Measurements from ENCODE around the gene CEP164.

The CEP164 gene

DNA sequence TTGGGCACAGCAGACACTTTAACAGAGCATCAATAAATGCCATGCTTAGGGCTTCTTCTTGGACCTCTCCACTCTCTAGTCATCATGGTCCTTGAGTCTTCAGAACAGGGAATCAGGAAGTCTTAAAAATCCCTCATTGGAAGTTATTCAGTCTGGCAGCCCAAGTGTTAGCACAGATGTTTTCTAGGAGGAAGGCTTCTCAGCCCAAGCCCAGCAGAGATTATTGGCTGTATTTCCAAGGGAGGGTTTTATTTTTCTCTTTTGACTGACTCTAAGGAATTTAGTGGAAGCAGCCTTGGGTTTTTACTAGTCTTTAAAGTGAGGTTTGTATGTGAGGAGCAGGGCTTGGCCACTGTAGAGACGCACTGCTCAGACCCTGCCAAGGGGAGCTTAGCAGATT, 41.9 kb downstream of the CEP164 start:
- no peak overlapping the region for H2BK5ac ChIP-seq (ENCODE audit: low read depth, low read length, poor library complexity, severe bottlenecking)
- no peak overlapping the region for H3K18ac ChIP-seq (ENCODE audit: low read depth in 1 of 2, low read length in 2 of 2)
- H4K91ac ChIP-seq (ENCODE audit: low read length), result no peak overlapping the region
- no peak overlapping the region for H2BK15ac ChIP-seq (ENCODE audit: low read depth, poor library complexity, severe bottlenecking)
- no peak overlapping the region for H3K4me2 ChIP-seq (ENCODE audit: low read length, poor library complexity, severe bottlenecking)
- H3K4me3 ChIP-seq (ENCODE audit: insufficient read depth in 1 of 2, low read depth in 1 of 2, low read length in 2 of 2), result no peak overlapping the region
- no peaks in the 10 kb centered on the region for H3K27me3 ChIP-seq (ENCODE audit: control insufficient read depth in 1 of 2, insufficient read depth in 1 of 2, low read length in 2 of 2)
- no peak for DNase-seq
- no peak overlapping the region for H3K9ac ChIP-seq (ENCODE audit: low read length)
- peaks cover 12% of the 10 kb centered on the region for H3K79me1 ChIP-seq (replicated peaks; ENCODE audit: low read length, poor library complexity, severe bottlenecking)
- H3K14ac ChIP-seq (ENCODE audit: low read length in 2 of 2), result no peak overlapping the region
- WGBS, result 100% methylated on average over 1 of the region's 1 CpG
- H3K4me1 ChIP-seq (ENCODE audit: control insufficient read depth, insufficient read depth, low read depth, low read length), result peaks cover 2% of the 10 kb centered on the region
- H2BK12ac ChIP-seq (ENCODE audit: low read length in 2 of 2), result no peak overlapping the region
- H3K23ac ChIP-seq (ENCODE audit: low read length in 2 of 2), result no peak overlapping the region
- no peak overlapping the region for H2AK5ac ChIP-seq (ENCODE audit: low read length, severe bottlenecking)
- H2AFZ ChIP-seq (ENCODE audit: low read depth, low read length), result no peak overlapping the region
- no peak overlapping the region for H3K4ac ChIP-seq (ENCODE audit: low read depth in 1 of 2, low read length in 2 of 2)
- H2BK120ac ChIP-seq (ENCODE audit: low read depth, low read length), result no peak overlapping the region
- peaks cover 55 to 90% of the 10 kb centered on the region in 2 experiments for H3K36me3 ChIP-seq (ENCODE audit: control insufficient read depth in 1 of 2, insufficient read depth in 2 of 2, low read depth in 1 of 2, low read length in 2 of 2)
- no peaks in the 10 kb centered on the region for H3K9me3 ChIP-seq (ENCODE audit: control insufficient read depth, low read length)
- H4K8ac ChIP-seq (ENCODE audit: low read length), result no peak overlapping the region
- H3K27ac ChIP-seq (ENCODE audit: low read length, poor library complexity, severe bottlenecking), result no peak overlapping the region

DNA sequence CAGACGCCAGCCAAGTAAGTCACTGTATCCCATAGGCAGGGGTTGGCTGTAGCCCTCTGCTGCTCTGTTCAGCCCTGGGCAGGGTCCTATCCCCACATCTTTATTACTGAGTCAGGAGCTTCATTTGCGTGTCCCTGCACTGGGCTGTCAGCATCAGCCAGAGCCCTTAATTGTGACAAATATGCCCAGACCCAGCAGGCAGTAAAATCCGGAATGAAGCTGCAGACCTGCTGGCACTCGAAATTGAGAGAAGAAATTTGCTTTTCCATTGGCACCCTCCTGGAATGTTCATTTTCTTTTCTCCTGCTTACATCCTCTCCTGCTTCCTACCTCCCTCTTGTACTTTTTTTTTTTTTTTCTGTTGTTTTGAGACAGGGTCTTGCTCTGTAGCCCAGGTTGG, 43.8 kb downstream of the CEP164 start:
- H3K14ac ChIP-seq (ENCODE audit: low read length in 2 of 2), result no peak overlapping the region
- no peak overlapping the region for H4K91ac ChIP-seq (ENCODE audit: low read length)
- peaks cover 2% of the 10 kb centered on the region for H3K4me1 ChIP-seq (ENCODE audit: control insufficient read depth, insufficient read depth, low read depth, low read length)
- H3K23ac ChIP-seq (ENCODE audit: low read length in 2 of 2), result no peak overlapping the region
- H3K79me1 ChIP-seq (replicated peaks; ENCODE audit: low read length, poor library complexity, severe bottlenecking), result peaks cover 12% of the 10 kb centered on the region
- H3K4ac ChIP-seq (ENCODE audit: low read depth in 1 of 2, low read length in 2 of 2), result no peak overlapping the region
- H3K9ac ChIP-seq (ENCODE audit: low read length), result no peak overlapping the region
- no peak overlapping the region for H3K4me3 ChIP-seq (ENCODE audit: insufficient read depth in 1 of 2, low read depth in 1 of 2, low read length in 2 of 2)
- H4K8ac ChIP-seq (ENCODE audit: low read length), result no peak overlapping the region
- H3K18ac ChIP-seq (ENCODE audit: low read depth in 1 of 2, low read length in 2 of 2), result no peak overlapping the region
- no peaks in the 10 kb centered on the region for H3K27me3 ChIP-seq (ENCODE audit: control insufficient read depth in 1 of 2, insufficient read depth in 1 of 2, low read length in 2 of 2)
- H2BK120ac ChIP-seq (ENCODE audit: low read depth, low read length), result no peak overlapping the region
- H2BK12ac ChIP-seq (ENCODE audit: low read length in 2 of 2), result no peak overlapping the region
- H2AFZ ChIP-seq (ENCODE audit: low read depth, low read length), result no peak overlapping the region
- H2BK15ac ChIP-seq (ENCODE audit: low read depth, poor library complexity, severe bottlenecking), result no peak overlapping the region
- H3K4me2 ChIP-seq (ENCODE audit: low read length, poor library complexity, severe bottlenecking), result no peak overlapping the region
- peaks cover 64 to 92% of the 10 kb centered on the region in 2 experiments for H3K36me3 ChIP-seq (ENCODE audit: control insufficient read depth in 1 of 2, insufficient read depth in 2 of 2, low read depth in 1 of 2, low read length in 2 of 2)
- no peaks in the 10 kb centered on the region for H3K9me3 ChIP-seq (ENCODE audit: control insufficient read depth, low read length)
- no peak overlapping the region for H2BK5ac ChIP-seq (ENCODE audit: low read depth, low read length, poor library complexity, severe bottlenecking)
- DNase-seq, result no peak
- no peak overlapping the region for H2AK5ac ChIP-seq (ENCODE audit: low read length, severe bottlenecking)
- no peak overlapping the region for H3K27ac ChIP-seq (ENCODE audit: low read length, poor library complexity, severe bottlenecking)
- 96% methylated on average over 3 of the region's 4 CpGs for WGBS

DNA sequence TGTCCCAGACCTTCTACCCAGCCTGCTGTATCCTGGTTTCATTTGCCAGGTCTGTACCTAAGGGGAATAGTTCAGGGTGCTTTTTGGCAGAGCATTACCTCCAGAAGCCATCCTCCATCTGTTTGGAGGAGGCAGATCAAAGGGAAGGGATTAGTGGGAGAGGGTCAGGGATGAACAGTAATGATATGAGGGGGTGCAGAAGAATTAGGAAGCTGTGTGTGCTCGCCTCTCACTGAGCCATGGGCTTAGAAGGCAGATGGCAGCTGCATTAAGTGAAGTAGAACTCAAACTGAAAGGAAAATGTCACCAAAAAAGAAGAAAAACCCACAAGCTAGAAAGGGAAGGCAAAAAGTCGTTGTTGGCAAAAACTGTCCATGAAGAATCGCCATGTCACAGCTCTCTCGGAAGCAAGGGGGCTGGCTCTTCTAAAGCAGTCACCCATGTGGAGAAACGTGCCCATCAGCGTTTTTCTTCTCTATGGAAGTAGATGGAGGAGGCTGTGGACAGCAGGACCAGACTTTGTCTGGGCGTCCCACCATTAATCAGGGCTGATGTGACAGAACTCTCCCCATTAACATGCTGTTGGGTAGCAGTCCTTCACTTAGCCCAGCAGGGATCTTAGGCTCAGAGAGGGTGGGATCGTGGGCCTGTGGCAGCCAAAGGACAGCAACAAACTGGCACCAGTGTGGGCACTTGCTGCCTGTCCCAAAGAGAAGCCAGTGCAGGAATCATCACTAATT, 46.8 kb downstream of the CEP164 start:
- no peak for DNase-seq
- H2BK12ac ChIP-seq (ENCODE audit: low read length in 2 of 2), result no peak overlapping the region
- 95% methylated on average over 8 of the region's 8 CpGs for WGBS

DNA sequence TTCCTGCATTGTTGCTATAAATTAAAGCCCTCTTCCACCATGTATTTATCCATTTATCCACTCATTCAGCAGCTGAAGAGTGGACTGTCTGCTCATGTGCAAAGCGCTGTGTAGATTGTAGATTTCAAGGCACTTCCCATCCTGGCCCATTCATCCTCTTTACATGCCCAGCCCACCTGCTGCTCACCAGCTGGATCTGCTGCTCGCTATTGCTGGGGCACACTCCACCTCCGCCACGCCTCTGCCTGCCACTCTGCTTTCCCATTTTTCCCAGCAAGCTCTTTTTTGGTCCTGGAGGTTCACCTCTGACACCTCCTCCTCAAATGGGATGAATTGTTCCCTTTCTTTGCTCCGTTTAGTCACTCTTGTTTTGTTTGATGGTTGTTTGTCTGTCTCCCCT, 48.3 kb downstream of the CEP164 start:
- Histone ChIP-seq H2AK5ac (ENCODE audit: low read length, severe bottlenecking) (no peak overlapping the region), H4K91ac (ENCODE audit: low read length) (no peak overlapping the region), H3K36me3 (ENCODE audit: control insufficient read depth in 1 of 2, insufficient read depth in 2 of 2, low read depth in 1 of 2, low read length in 2 of 2) (peaks cover 79 to 90% of the 10 kb centered on the region in 2 experiments), H3K18ac (ENCODE audit: low read depth in 1 of 2, low read length in 2 of 2) (no peak overlapping the region), H3K27ac (ENCODE audit: low read length, poor library complexity, severe bottlenecking) (no peak overlapping the region), H3K4me2 (ENCODE audit: low read length, poor library complexity, severe bottlenecking) (no peak overlapping the region), H3K4ac (ENCODE audit: low read depth in 1 of 2, low read length in 2 of 2) (no peak overlapping the region), H3K4me1 (ENCODE audit: control insufficient read depth, insufficient read depth, low read depth, low read length) (no peaks in the 10 kb centered on the region), H2BK5ac (ENCODE audit: low read depth, low read length, poor library complexity, severe bottlenecking) (no peak overlapping the region), H3K4me3 (ENCODE audit: insufficient read depth in 1 of 2, low read depth in 1 of 2, low read length in 2 of 2) (no peak overlapping the region), H3K9ac (ENCODE audit: low read length) (no peak overlapping the region), H3K14ac (ENCODE audit: low read length in 2 of 2) (no peak overlapping the region), H2BK12ac (ENCODE audit: low read length in 2 of 2) (no peak overlapping the region), H3K79me1 (replicated peaks; ENCODE audit: low read length, poor library complexity, severe bottlenecking) (peaks cover 9% of the 10 kb centered on the region), H3K23ac (ENCODE audit: low read length in 2 of 2) (no peak overlapping the region), H2BK120ac (ENCODE audit: low read depth, low read length) (no peak overlapping the region), H2AFZ (ENCODE audit: low read depth, low read length) (no peak overlapping the region), H4K8ac (ENCODE audit: low read length) (no peak overlapping the region), H3K27me3 (ENCODE audit: control insufficient read depth in 1 of 2, insufficient read depth in 1 of 2, low read length in 2 of 2) (no peaks in the 10 kb centered on the region), H3K9me3 (ENCODE audit: control insufficient read depth, low read length) (no peaks in the 10 kb centered on the region), H2BK15ac (ENCODE audit: low read depth, poor library complexity, severe bottlenecking) (no peak overlapping the region)
- DNase-seq, result no peak
- 96% methylated on average over 5 of the region's 5 CpGs for WGBS

More for the DNA sequence above, 46.8 kb downstream of the CEP164 start:
- no peak overlapping the region for H2BK120ac ChIP-seq (ENCODE audit: low read depth, low read length)
- peaks cover 67 to 88% of the 10 kb centered on the region in 2 experiments for H3K36me3 ChIP-seq (ENCODE audit: control insufficient read depth in 1 of 2, insufficient read depth in 2 of 2, low read depth in 1 of 2, low read length in 2 of 2)
- no peak overlapping the region for H2AK5ac ChIP-seq (ENCODE audit: low read length, severe bottlenecking)
- no peak overlapping the region for H4K8ac ChIP-seq (ENCODE audit: low read length)
- H3K27me3 ChIP-seq (ENCODE audit: control insufficient read depth in 1 of 2, insufficient read depth in 1 of 2, low read length in 2 of 2), result no peaks in the 10 kb centered on the region
- H3K14ac ChIP-seq (ENCODE audit: low read length in 2 of 2), result no peak overlapping the region
- no peak overlapping the region for H4K91ac ChIP-seq (ENCODE audit: low read length)
- H3K18ac ChIP-seq (ENCODE audit: low read depth in 1 of 2, low read length in 2 of 2), result no peak overlapping the region
- H3K4me1 ChIP-seq (ENCODE audit: control insufficient read depth, insufficient read depth, low read depth, low read length), result peaks cover 2% of the 10 kb centered on the region
- H2BK5ac ChIP-seq (ENCODE audit: low read depth, low read length, poor library complexity, severe bottlenecking), result no peak overlapping the region
- H3K79me1 ChIP-seq (replicated peaks; ENCODE audit: low read length, poor library complexity, severe bottlenecking), result peaks cover 11% of the 10 kb centered on the region
- H2AFZ ChIP-seq (ENCODE audit: low read depth, low read length), result no peak overlapping the region
- no peak overlapping the region for H3K4me2 ChIP-seq (ENCODE audit: low read length, poor library complexity, severe bottlenecking)
- no peak overlapping the region for H3K4ac ChIP-seq (ENCODE audit: low read depth in 1 of 2, low read length in 2 of 2)
- no peak overlapping the region for H3K27ac ChIP-seq (ENCODE audit: low read length, poor library complexity, severe bottlenecking)
- H3K4me3 ChIP-seq (ENCODE audit: insufficient read depth in 1 of 2, low read depth in 1 of 2, low read length in 2 of 2), result no peak overlapping the region
- H2BK15ac ChIP-seq (ENCODE audit: low read depth, poor library complexity, severe bottlenecking), result no peak overlapping the region
- no peak overlapping the region for H3K23ac ChIP-seq (ENCODE audit: low read length in 2 of 2)
- no peak overlapping the region for H3K9ac ChIP-seq (ENCODE audit: low read length)
- no peaks in the 10 kb centered on the region for H3K9me3 ChIP-seq (ENCODE audit: control insufficient read depth, low read length)

All from mesenchymal stem cell (in vitro differentiated cells and primary cell).